ENCODE measurements around the gene LGI1.

The LGI1 gene

GRCh38 chr10:93796167-93796566 lies 38.4 kb downstream of the LGI1 start:
- TF ChIP-seq, protein P1, sequence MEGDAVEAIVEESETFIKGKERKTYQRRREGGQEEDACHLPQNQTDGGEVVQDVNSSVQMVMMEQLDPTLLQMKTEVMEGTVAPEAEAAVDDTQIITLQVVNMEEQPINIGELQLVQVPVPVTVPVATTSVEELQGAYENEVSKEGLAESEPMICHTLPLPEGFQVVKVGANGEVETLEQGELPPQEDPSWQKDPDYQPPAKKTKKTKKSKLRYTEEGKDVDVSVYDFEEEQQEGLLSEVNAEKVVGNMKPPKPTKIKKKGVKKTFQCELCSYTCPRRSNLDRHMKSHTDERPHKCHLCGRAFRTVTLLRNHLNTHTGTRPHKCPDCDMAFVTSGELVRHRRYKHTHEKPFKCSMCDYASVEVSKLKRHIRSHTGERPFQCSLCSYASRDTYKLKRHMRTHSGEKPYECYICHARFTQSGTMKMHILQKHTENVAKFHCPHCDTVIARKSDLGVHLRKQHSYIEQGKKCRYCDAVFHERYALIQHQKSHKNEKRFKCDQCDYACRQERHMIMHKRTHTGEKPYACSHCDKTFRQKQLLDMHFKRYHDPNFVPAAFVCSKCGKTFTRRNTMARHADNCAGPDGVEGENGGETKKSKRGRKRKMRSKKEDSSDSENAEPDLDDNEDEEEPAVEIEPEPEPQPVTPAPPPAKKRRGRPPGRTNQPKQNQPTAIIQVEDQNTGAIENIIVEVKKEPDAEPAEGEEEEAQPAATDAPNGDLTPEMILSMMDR (conservative IDR thresholded peaks at IDR 0.05; ENCODE audit: low read depth, low read length) = no peak
- H3K4me3 ChIP-seq (ENCODE audit: low read depth, low read length) = no peak overlapping the region
- no peak for DNase-seq (ENCODE audit: low read depth)

GRCh38 chr10:93797825-93798224 lies 40.1 kb downstream of the LGI1 start:
- H3K4me3 ChIP-seq (ENCODE audit: low read depth, low read length) = no peak overlapping the region
- no peak for DNase-seq (ENCODE audit: low read depth)
- TF ChIP-seq, protein P1 (conservative IDR thresholded peaks at IDR 0.05; ENCODE audit: low read depth, low read length) = no peak

- TF ChIP-seq, protein P1 (conservative IDR thresholded peaks at IDR 0.05; ENCODE audit: low read depth, low read length) = no peak
- no peak overlapping the region for H3K4me3 ChIP-seq (ENCODE audit: low read depth, low read length)
- no peak for DNase-seq (ENCODE audit: low read depth)
These were observed 41.5 kb downstream of the LGI1 start for GRCh38 chr10:93799155-93799708.

DNA sequence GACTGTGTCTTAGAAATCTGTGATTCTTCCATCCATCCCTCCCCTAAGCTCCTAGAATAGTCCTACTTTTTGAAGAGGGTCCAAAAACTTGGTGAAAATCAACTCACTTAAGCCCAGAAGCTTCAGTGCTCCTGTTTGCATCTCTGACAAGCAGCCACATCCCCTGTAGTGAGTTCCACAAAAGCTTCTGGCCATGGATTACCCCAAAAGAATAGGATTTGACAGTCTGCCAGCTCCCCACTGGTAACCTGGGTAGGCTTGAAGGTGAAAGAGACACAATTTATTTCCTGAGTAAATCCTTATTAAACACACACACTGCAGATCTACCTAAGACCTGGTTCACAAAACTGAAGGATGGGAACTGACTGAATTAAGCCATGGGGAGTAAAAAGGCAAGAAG lies 46.5 kb downstream of the LGI1 start:
- no peak for DNase-seq (ENCODE audit: low read depth)
- H3K4me3 ChIP-seq (ENCODE audit: low read depth, low read length) = no peak overlapping the region
- TF ChIP-seq, protein P1 (conservative IDR thresholded peaks at IDR 0.05; ENCODE audit: low read depth, low read length) = no peak

DNA sequence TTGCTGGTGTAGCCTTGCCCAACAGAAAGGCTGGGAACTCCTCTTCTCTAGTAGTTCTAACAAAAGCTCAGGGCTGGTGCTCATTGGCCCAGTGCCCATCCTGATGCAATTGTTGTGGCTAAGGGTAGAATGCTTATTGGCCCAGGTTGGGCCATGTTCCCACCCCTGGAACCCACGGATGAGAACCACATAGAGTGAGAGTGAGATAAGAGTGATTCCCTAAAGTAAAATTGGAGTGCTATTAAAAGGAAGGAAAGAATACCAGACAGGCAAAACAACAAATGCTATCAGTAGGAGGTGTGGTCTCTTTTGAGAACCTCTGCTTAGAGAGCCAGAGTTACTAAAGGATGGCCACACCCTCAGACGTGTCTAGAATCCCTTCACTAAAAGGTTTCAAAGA lies 49.2 kb downstream of the LGI1 start:
- TF ChIP-seq, protein P1 (conservative IDR thresholded peaks at IDR 0.05; ENCODE audit: low read depth, low read length) = no peak
- no peak overlapping the region for H3K4me3 ChIP-seq (ENCODE audit: low read depth, low read length)
- peak; percentile 16 for DNase-seq (ENCODE audit: low read depth)

GRCh38 chr10:93807371-93807770 lies 49.6 kb downstream of the LGI1 start:
- TF ChIP-seq, protein P1 (conservative IDR thresholded peaks at IDR 0.05; ENCODE audit: low read depth, low read length) = no peak

GRCh38 chr10:93812659-93813338 lies 55.1 kb downstream of the LGI1 start:
- TF ChIP-seq, protein P1 (conservative IDR thresholded peaks at IDR 0.05; ENCODE audit: low read depth, low read length) = no peak
- no peak for DNase-seq (ENCODE audit: low read depth)
- no peak overlapping the region for H3K4me3 ChIP-seq (ENCODE audit: low read depth, low read length)

More at GRCh38 chr10:93807371-93807770, 49.6 kb downstream of the LGI1 start:
- H3K4me3 ChIP-seq (ENCODE audit: low read depth, low read length) = no peak overlapping the region
- DNase-seq (ENCODE audit: low read depth) = no peak

Data from choroid plexus epithelial cell (primary cell).